ENCODE measurements around the gene CTSZ.

DNA sequence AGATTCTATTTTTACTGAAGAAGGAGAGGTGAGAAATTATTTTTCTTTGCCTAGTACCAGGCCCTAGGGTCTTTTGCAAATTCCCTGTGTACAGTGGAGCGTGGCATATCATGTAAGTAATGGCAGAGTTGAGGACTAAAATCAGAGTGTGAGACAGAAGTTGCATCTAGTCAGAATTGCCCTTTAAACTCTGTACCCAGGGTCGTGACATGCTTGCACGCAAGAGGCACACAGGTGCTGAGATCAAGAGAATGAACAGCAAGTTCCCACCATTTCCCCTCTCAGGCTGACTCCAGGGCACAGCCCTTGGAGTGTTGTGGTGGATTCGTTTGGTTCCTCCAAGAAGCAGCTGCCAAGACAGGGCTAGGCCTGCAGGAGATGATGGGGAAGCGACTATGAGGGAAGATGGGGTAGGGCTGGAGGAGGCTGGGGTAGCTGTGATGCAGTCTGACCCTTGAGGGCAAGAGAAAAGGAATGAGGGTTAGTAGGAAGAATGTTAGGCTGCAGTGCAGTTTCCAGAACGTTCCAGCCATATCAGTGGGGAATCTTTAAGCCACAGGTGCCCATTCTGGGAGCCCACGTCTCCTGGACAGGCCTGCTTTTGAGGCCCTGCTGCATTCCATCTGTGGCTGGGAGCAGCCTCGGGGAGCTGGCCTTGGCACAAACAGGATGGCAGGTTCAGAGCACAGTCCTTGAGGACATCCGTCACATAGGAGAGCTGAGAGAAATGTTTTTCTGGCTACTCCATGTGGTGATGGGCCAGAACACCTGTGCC, 19.1 kb downstream of the CTSZ start:
- TF ChIP-seq POLR2A (IDR thresholded peaks at IDR 0.05) (no peak), CTCF (IDR thresholded peaks at IDR 0.05) (no peak)
